Smooth muscle cell (in vitro differentiated cells): ENCODE results near the gene ACSM6. TPM values are rescaled to one million over a fixed set of nuclear protein-coding genes. Genes with fewer than 3 reads are reported as not detected.
A peak's percentile ranks its signal among the peaks of the same experiment; 100 is the strongest.

ENCODE experiments used
- DNase-seq: peaks from one replicate; lab custom pipeline; 2025; ENCODE audit not compliant: unreplicated experiment; lab: John Stamatoyannopoulos, UW
- H2AFZ ChIP-seq: fragments of 200-600 bp; sonication (generic); 2 replicates; pipeline ENCODE4 v1.6.0; 2016; ENCODE audit warnings: antibody characterized with exemption, low read depth, mild to moderate bottlenecking
- H3F3A ChIP-seq: fragments of 200-600 bp; sonication (generic); 2 replicates; pipeline ENCODE4 v1.6.0; 2017; ENCODE audit warnings: antibody characterized with exemption, low read depth
- H3K27ac ChIP-seq: fragments of 200-600 bp; sonication (generic); 2 replicates; pipeline ENCODE4 v1.5.1; 2016; ENCODE audit warnings: low read depth, mild to moderate bottlenecking
- H3K27me3 ChIP-seq: fragments of 200-600 bp; sonication (generic); 2 replicates; pipeline ENCODE4 v1.6.1; 2016; ENCODE audit warnings: low read depth, mild to moderate bottlenecking
- H3K36me3 ChIP-seq: fragments of 200-600 bp; sonication (generic); 2 replicates; pipeline ENCODE4 v1.5.1; 2016; ENCODE audit warnings: low read depth
- H3K4me1 ChIP-seq: fragments of 200-600 bp; sonication (generic); 2 replicates; pipeline ENCODE4 v1.5.1; 2016; ENCODE audit warnings: low read depth
- H3K4me2 ChIP-seq: fragments of 200-600 bp; sonication (generic); 2 replicates; pipeline ENCODE4 v1.6.0; 2016; ENCODE audit warnings: mild to moderate bottlenecking
- H3K4me3 ChIP-seq: fragments of 200-600 bp; sonication (generic); 2 replicates; pipeline ENCODE4 v1.5.1; 2016; ENCODE audit warnings: mild to moderate bottlenecking
- H3K79me2 ChIP-seq: fragments of 200-600 bp; sonication (generic); 2 replicates; pipeline ENCODE4 v1.6.0; 2016; ENCODE audit warnings: low read depth, mild to moderate bottlenecking
- H3K9ac ChIP-seq: fragments of 200-600 bp; sonication (generic); 2 replicates; pipeline ENCODE4 v1.6.0; 2016; ENCODE audit warnings: low read depth
- H3K9me3 ChIP-seq: fragments of 200-600 bp; sonication (generic); replicated peaks from 2 replicates; pipeline ENCODE4 v1.5.1; 2016; ENCODE audit warnings: low read depth
- H4K20me1 ChIP-seq: fragments of 200-600 bp; sonication (generic); 2 replicates; pipeline ENCODE4 v1.6.0; 2016; ENCODE audit warnings: low read depth
- WGBS: methylation state at CpG from one replicate; pipeline ENCODE4 v1.1.7; 2016; ENCODE audit warnings: low lambda C conversion rate; 5-methylcytosine and 5-hydroxymethylcytosine counted together
- polyA plus RNA-seq: library from polyadenylated mRNA; unstranded; fragments of >200 nt; fragmentation: Nextera tagmentation; extraction: Ambion mirVana; gene quantifications from 2 replicates; pipeline ENCODE4 v1.2.1, GENCODE V29; 2016
- total RNA-seq: library from RNA; depleted of rRNA; stranded (reverse); fragments of >200 nt; gene quantifications from 2 replicates; pipeline ENCODE4 v1.2.3, GENCODE V29; 2014
- TF ChIP-seq, protein P1 (sequence below): fragments of 200-600 bp; sonication (generic); IDR thresholded peaks from 2 replicates; pipeline ENCODE4 v1.5.1; 2017; ENCODE audit warnings: borderline replicate concordance, mild to moderate bottlenecking, antibody characterized with exemption; ENCODE audit not compliant: insufficient read depth, poor library complexity, severe bottlenecking

The ACSM6 gene
- total and polyA plus RNA-seq, 2 experiments from 2014 or later: not detected

DNA sequence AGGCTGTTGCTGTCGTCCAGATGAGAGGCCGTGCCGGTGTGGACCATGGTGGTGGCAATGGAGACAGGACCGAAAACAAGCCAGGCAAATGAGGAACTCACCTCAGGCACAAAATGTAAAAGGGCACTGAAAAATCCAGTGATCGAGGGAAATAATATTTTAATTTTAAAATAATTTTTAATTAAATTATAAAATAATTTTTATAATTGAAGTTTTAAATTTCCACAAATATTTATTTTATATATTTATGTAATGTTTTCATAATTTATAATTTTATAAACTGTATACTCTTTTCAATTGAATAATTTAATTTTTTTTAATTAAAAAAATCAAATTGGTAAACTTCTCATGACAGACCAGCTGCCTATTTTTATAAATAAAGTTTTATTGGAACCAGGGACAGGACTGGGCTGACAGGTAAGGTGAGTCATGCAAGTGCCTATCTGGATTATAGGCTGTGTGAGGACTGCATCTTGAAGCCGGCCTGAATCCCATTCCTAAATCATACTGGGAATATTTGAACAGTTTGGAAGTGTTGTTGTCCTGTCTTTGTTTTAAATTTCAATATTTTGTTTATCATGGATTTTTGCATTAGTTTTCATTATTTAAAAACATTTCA is 15.6 kb downstream of the ACSM6 start:
- Histone ChIP-seq H2AFZ (no peak overlapping the region), H3K4me1 (no peaks in the 10 kb centered on the region), H3K27me3 (no peaks in the 10 kb centered on the region), H3K4me3 (no peak overlapping the region), H3K4me2 (no peak overlapping the region), H3F3A (no peaks in the 10 kb centered on the region), H4K20me1 (no peaks in the 10 kb centered on the region), H3K9ac (no peak overlapping the region), H3K27ac (no peak overlapping the region), H3K79me2 (no peaks in the 10 kb centered on the region), H3K36me3 (no peaks in the 10 kb centered on the region), H3K9me3 (no peaks in the 10 kb centered on the region)
- 95% methylated on average over 6 of the region's 6 CpGs for WGBS
- DNase-seq: no peak
- TF ChIP-seq, protein P1, sequence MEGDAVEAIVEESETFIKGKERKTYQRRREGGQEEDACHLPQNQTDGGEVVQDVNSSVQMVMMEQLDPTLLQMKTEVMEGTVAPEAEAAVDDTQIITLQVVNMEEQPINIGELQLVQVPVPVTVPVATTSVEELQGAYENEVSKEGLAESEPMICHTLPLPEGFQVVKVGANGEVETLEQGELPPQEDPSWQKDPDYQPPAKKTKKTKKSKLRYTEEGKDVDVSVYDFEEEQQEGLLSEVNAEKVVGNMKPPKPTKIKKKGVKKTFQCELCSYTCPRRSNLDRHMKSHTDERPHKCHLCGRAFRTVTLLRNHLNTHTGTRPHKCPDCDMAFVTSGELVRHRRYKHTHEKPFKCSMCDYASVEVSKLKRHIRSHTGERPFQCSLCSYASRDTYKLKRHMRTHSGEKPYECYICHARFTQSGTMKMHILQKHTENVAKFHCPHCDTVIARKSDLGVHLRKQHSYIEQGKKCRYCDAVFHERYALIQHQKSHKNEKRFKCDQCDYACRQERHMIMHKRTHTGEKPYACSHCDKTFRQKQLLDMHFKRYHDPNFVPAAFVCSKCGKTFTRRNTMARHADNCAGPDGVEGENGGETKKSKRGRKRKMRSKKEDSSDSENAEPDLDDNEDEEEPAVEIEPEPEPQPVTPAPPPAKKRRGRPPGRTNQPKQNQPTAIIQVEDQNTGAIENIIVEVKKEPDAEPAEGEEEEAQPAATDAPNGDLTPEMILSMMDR: no peak

DNA sequence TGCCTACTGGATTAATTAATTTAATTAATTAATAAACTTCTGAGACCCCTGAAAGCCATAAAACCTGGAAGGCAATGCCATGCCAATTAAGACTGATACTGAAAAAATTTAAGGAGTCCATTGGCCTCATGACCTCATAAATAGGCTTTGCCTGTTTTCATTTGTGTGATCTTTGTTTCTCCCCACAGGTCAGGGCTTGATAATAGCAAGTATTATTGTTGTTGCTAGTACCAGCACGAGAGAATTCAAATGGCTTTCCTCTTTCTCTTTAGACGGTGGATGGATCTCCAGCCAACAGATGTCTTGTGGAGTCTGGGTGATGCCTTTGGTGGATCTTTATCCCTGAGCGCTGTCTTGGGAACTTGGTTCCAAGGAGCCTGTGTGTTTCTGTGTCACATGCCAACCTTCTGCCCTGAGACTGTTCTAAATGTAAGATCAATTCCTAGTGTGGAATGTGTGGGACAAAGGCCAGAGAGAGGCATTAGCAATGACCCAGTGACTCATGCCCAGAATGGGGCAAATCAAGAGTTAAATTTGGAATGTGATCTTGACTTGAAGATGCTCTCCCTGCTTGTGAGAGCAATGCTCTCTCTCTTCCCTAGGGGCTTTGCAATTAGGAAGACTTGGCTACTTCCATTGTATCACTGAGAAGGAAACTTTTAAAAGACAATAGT is 17.7 kb downstream of the ACSM6 start:
- H3K9ac ChIP-seq: no peak overlapping the region
- H3F3A ChIP-seq: no peaks in the 10 kb centered on the region
- H3K4me3 ChIP-seq: no peak overlapping the region
- H3K27me3 ChIP-seq: no peaks in the 10 kb centered on the region
- no peaks in the 10 kb centered on the region for H3K36me3 ChIP-seq
- H3K79me2 ChIP-seq: no peaks in the 10 kb centered on the region
- 86% methylated on average over 3 of the region's 3 CpGs for WGBS
- no peak overlapping the region for H3K4me2 ChIP-seq
- H3K4me1 ChIP-seq: no peaks in the 10 kb centered on the region
- DNase-seq: no peak
- H3K9me3 ChIP-seq: no peaks in the 10 kb centered on the region
- no peak overlapping the region for H3K27ac ChIP-seq
- TF ChIP-seq, protein P1: no peak
- no peak overlapping the region for H2AFZ ChIP-seq
- H4K20me1 ChIP-seq: no peaks in the 10 kb centered on the region

DNA sequence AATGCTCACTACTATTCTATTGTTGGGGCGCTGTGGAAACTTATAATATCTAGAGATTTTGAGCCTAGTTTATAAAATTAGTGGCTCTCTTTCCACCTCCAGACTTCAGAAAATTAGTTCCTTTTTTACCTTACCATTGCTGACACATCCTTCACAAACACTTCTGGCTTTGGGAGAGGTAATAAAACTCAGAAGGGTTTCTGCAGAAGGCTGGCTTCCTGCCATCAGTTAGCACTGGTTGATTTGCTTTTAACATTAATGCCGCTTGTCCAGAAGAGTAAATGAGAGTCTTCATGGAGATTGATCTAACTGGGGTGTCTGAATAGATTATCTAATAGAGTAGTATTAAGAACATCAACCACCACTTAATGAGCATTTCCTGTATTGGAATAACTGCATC is 20.3 kb downstream of the ACSM6 start:
- peaks cover 6% of the 10 kb centered on the region for H3F3A ChIP-seq
- H4K20me1 ChIP-seq: no peaks in the 10 kb centered on the region
- no peak overlapping the region for H2AFZ ChIP-seq
- TF ChIP-seq, protein P1: no peak
- H3K9me3 ChIP-seq: no peaks in the 10 kb centered on the region
- H3K36me3 ChIP-seq: no peaks in the 10 kb centered on the region
- WGBS: 64% methylated on average over 2 of the region's 2 CpGs
- no peaks in the 10 kb centered on the region for H3K4me1 ChIP-seq
- no peak for DNase-seq
- no peaks in the 10 kb centered on the region for H3K79me2 ChIP-seq
- peak overlapping the region; percentile 55 for H3K27ac ChIP-seq
- no peak overlapping the region for H3K9ac ChIP-seq
- peak overlapping the region; percentile 42 for H3K4me2 ChIP-seq
- no peaks in the 10 kb centered on the region for H3K27me3 ChIP-seq
- H3K4me3 ChIP-seq: no peak overlapping the region
